ENCODE data around the gene PLCB1.

GRCh38 chr20:8242066-8242465 is 110.0 kb downstream of the PLCB1 start:
- TF ChIP-seq REST (IDR thresholded peaks at IDR 0.05; ENCODE audit: insufficient read depth in 1 of 2, low read depth in 2 of 2, low read length in 2 of 2) = no peak
- no peak for TF ChIP-seq TAF1 (IDR thresholded peaks at IDR 0.05; ENCODE audit: borderline replicate concordance, insufficient read depth, low read length)
- no peak for TF ChIP-seq SIN3A (IDR thresholded peaks at IDR 0.05; ENCODE audit: borderline replicate concordance, insufficient read depth, low read length)
- no peak for TF ChIP-seq POLR2AphosphoS5 (IDR thresholded peaks at IDR 0.05; ENCODE audit: low read depth, low read length)
